ENCODE data around the gene FNIP2.

- TF ChIP-seq SUZ12 (IDR thresholded peaks at IDR 0.05; ENCODE audit: extremely low read depth, insufficient read depth, insufficient read length) (no peak), YY1 (IDR thresholded peaks at IDR 0.05; ENCODE audit: insufficient read depth, insufficient read length) (no peak)
Measured at GRCh38 chr4:158722291-158722916, 46.4 kb upstream of the FNIP2 start.
